ENCODE data around the gene EXT2. TPM values are rescaled to one million over a fixed set of nuclear protein-coding genes. Genes with fewer than 3 reads are reported as not detected.

The EXT2 gene
- total RNA-seq, 1 experiment from 2014 or later: 42.9 TPM

DNA sequence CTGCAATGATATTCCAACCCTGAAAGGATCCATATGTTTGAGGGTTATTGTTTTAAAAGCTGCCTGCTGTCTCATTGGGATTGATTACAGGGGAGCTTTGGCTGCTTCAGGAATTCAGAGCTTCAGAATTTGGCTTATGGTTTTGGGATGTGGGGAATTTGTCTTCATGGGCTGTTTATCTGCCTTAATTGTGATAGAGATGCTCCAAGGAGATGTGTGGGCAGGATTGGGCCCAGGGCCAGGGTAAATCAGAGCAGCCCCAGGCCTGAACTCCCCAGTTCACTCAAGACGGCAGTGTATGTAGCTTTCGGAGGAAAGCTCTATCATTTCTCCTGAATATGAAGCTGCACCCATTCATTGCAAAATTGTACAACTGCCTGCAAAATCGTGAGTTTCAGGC lies 126.0 kb downstream of the EXT2 start:
- Histone ChIP-seq H4K8ac (replicated peaks; ENCODE audit: insufficient read length, low read depth, low read length) (no peak overlapping the region), H3T11ph (ENCODE audit: low read length) (no peak overlapping the region), H2AFZ (ENCODE audit: low read length) (no peak overlapping the region), H3K4me1 (ENCODE audit: insufficient read depth, low read length) (no peaks in the 10 kb centered on the region), H3K4ac (ENCODE audit: low read depth, low read length) (no peak overlapping the region), H3K56ac (ENCODE audit: insufficient read length, low read depth, low read length) (no peak overlapping the region), H3K79me2 (ENCODE audit: insufficient read depth, low read length) (no peaks in the 10 kb centered on the region), H3K9ac (ENCODE audit: extremely low read depth, insufficient read length, low read length) (no peak overlapping the region), H3K4me2 (ENCODE audit: insufficient read depth, insufficient read length, low read length) (no peak overlapping the region), H3K18ac (ENCODE audit: insufficient read length, low read depth, low read length) (no peak overlapping the region), H3K14ac (ENCODE audit: insufficient read depth, low read length) (no peak overlapping the region), H2BK5ac (ENCODE audit: insufficient read length, low read length) (no peak overlapping the region), H3K9me3 (ENCODE audit: control insufficient read depth, low read depth, low read length) (no peaks in the 10 kb centered on the region), H2BK120ac (ENCODE audit: low read depth, low read length, poor library complexity, severe bottlenecking) (no peak overlapping the region), H2BK20ac (ENCODE audit: low read depth, low read length, poor library complexity, severe bottlenecking) (no peak overlapping the region), H4K5ac (ENCODE audit: insufficient read length, low read depth, low read length) (no peak overlapping the region), H3K27me3 (ENCODE audit: insufficient read depth, low read length) (no peaks in the 10 kb centered on the region), H3K23me2 (ENCODE audit: insufficient read length, low read depth, low read length, poor library complexity, severe bottlenecking) (no peaks in the 10 kb centered on the region), H3K23ac (ENCODE audit: insufficient read length, low read depth, low read length) (no peak overlapping the region), H3K79me1 (ENCODE audit: insufficient read depth, low read depth, low read length, poor library complexity, severe bottlenecking) (no peaks in the 10 kb centered on the region), H2AK5ac (ENCODE audit: insufficient read length, low read length) (no peak overlapping the region), H4K91ac (ENCODE audit: insufficient read length, low read depth, low read length) (no peak overlapping the region), H3K27ac (ENCODE audit: insufficient read length, low read depth, low read length) (no peak overlapping the region), H4K20me1 (ENCODE audit: control insufficient read depth, insufficient read depth, insufficient read length) (no peaks in the 10 kb centered on the region), H2BK12ac (ENCODE audit: insufficient read length, low read depth, low read length) (no peak overlapping the region), H2BK15ac (ENCODE audit: low read depth, low read length) (no peak overlapping the region)
- no peaks in the 10 kb centered on the region for H3K4me1 Mint-ChIP-seq
- peak overlapping the region in 2 of 3 experiments; percentile 45 to 78; a peak in 3 of 7 replicates for H3K27ac Mint-ChIP-seq
- no peak for DNase-seq
- no peaks in the 10 kb centered on the region for H3K27me3 Mint-ChIP-seq (ENCODE audit: low read depth)
- H3K4me3 Mint-ChIP-seq: no peak overlapping the region
- TF ChIP-seq, protein P1, sequence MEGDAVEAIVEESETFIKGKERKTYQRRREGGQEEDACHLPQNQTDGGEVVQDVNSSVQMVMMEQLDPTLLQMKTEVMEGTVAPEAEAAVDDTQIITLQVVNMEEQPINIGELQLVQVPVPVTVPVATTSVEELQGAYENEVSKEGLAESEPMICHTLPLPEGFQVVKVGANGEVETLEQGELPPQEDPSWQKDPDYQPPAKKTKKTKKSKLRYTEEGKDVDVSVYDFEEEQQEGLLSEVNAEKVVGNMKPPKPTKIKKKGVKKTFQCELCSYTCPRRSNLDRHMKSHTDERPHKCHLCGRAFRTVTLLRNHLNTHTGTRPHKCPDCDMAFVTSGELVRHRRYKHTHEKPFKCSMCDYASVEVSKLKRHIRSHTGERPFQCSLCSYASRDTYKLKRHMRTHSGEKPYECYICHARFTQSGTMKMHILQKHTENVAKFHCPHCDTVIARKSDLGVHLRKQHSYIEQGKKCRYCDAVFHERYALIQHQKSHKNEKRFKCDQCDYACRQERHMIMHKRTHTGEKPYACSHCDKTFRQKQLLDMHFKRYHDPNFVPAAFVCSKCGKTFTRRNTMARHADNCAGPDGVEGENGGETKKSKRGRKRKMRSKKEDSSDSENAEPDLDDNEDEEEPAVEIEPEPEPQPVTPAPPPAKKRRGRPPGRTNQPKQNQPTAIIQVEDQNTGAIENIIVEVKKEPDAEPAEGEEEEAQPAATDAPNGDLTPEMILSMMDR (conservative IDR thresholded peaks at IDR 0.05): no peak
- no CpG with 5 or more reads among the region's 3 CpGs for WGBS (ENCODE audit: extremely low coverage, insufficient read length, low lambda C conversion rate)
- H3K9me3 Mint-ChIP-seq: no peaks in the 10 kb centered on the region
- H3K36me3 Mint-ChIP-seq (ENCODE audit: insufficient read depth in 1 of 3, low read depth in 3 of 3): no peaks in the 10 kb centered on the region
